Endothelial cell of umbilical vein (primary cell): Measurements from ENCODE around the gene PRDM7.
"Not testable (repeated sequence)": the region's sequence is repeated elsewhere in the genome, so short reads cannot be mapped to it uniquely, and the experiment has no call there.

ENCODE experiments used
- POLR2AphosphoS5 ChIP-seq: IDR thresholded peaks from 2 replicates; pipeline ENCODE4 v1.6.1; 2012; ENCODE audit warnings: low read depth, mild to moderate bottlenecking, control low read depth, low read length, moderate library complexity; ENCODE audit not compliant: insufficient read depth
- TF ChIP-seq, protein P1 (sequence below), 2 donors: IDR thresholded peaks; 1 replicate in 1 of 2; 2 replicates in 1 of 2; pipeline ENCODE4 v1.5.1; 2011; ENCODE audit warnings: low read length in 2 of 2, mild to moderate bottlenecking in 2 of 2, moderate library complexity in 2 of 2, control low read depth in 1 of 2, inconsistent platforms in 1 of 2, low read depth in 1 of 2; ENCODE audit not compliant: insufficient read depth in 1 of 2; ENCODE audit errors: extremely low read depth in 1 of 2

DNA sequence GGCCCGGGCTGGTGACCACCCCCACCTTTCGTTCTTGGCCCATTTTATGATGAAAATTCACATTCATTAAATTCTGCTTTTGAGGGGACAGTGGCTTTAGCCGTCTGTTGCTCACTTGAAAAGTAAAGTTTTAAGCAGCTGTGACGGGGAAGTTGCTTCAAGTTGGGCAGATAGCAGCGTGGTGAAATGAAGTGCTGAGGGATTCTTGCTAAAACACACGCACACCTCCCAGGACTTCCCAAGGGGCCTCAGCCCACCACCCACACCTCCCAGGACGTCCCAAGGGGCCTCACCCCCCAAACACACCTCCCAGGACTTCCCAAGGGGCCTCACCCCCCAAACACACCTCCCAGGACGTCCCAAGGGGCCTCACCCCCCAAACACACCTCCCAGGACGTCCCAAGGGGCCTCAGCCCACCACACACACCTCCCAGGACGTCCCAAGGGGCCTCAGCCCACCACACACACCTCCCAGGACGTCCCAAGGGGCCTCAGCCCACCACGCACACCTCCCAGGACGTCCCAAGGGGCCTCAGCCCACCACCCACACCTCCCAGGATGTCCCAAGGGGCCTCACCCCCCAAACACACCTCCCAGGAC, 69.4 kb downstream of the PRDM7 start:
- TF ChIP-seq, protein P1, sequence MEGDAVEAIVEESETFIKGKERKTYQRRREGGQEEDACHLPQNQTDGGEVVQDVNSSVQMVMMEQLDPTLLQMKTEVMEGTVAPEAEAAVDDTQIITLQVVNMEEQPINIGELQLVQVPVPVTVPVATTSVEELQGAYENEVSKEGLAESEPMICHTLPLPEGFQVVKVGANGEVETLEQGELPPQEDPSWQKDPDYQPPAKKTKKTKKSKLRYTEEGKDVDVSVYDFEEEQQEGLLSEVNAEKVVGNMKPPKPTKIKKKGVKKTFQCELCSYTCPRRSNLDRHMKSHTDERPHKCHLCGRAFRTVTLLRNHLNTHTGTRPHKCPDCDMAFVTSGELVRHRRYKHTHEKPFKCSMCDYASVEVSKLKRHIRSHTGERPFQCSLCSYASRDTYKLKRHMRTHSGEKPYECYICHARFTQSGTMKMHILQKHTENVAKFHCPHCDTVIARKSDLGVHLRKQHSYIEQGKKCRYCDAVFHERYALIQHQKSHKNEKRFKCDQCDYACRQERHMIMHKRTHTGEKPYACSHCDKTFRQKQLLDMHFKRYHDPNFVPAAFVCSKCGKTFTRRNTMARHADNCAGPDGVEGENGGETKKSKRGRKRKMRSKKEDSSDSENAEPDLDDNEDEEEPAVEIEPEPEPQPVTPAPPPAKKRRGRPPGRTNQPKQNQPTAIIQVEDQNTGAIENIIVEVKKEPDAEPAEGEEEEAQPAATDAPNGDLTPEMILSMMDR (IDR thresholded peaks at IDR 0.05; ENCODE audit: extremely low read depth in 1 of 2, insufficient read depth in 1 of 2, low read depth in 1 of 2, low read length in 2 of 2) = not testable (repeated sequence)
- TF ChIP-seq POLR2AphosphoS5 = not testable (repeated sequence)
